Activated naive CD4-positive, alpha-beta T cell treated with Interleukin-2 at 50 U/mL for 16 hours (primary cell): ENCODE data around the gene TBC1D32.
"Not testable (repeated sequence)": the region's sequence is repeated elsewhere in the genome, so short reads cannot be mapped to it uniquely, and the experiment has no call there.

Experiments
- DNase-seq: peaks from one replicate; pipeline ENCODE4 v3.0.0-alpha.2; 2020

The TBC1D32 gene

DNA sequence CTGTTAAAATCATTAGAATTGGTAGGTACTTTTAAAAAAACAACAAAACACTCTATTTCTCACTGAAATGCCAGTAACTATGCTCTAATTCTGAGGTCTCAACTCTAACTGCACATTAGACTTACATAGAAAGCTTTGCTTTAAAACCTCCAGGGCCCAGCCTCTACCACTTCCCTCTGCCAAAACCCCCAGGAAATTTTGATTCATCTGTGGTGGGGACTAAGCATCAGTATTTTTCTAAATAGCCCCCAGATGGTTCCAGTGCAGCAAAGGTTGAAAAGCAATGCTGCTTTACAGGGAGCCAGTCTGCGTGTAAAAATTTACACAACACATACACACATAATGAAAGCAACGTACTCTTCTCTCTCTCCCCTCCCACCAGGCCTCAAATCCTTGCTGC is 3.8 kb downstream of the TBC1D32 start:
- no peak for DNase-seq

GRCh38 chr6:121321282-121321681 is 13.0 kb downstream of the TBC1D32 start:
- DNase-seq: no peak

GRCh38 chr6:121319603-121320002 is 14.7 kb downstream of the TBC1D32 start:
- DNase-seq: no peak

DNA sequence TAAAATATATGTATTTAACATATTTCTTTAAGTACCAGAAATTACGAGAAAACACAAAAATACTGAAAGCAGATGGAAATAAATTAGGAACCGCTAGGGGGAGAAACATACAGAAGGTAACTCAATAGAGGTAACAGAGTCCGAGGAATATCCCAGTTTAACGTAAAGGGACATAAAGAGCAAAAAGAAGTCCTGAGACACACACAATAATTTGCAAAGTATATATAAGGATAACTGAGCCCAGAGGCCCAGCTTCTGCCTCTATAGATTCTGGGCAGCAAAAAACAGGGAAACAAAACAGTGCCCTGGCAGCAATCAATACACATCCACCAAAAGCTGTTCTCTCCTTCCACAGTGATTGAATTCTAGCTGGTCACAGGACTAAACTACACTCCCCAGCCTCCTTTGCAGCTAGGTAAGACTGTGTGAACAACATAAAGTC is 15.1 kb downstream of the TBC1D32 start:
- no peak for DNase-seq

GRCh38 chr6:121314381-121315112 is 19.7 kb downstream of the TBC1D32 start:
- DNase-seq: no peak

GRCh38 chr6:121311814-121312213 is 22.5 kb downstream of the TBC1D32 start:
- DNase-seq: not testable (repeated sequence)

DNA sequence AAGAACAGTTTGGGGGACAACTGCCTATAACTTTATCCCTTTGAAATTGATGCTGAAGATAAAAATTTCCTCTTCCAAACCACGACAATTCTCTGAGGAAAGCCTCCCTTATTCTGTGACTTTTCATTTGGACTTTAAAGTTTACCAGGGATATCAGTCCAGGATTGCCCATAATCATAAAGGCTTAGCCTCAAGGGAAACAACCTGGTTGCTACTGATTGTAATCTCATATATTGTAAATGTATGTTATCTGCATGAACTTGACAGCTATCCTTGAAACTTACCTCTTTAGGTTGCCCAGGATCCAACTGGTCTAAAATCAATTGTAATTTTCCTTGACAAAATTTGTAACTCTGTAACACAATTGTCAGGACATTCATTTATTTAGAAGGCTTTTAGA is 23.8 kb downstream of the TBC1D32 start:
- DNase-seq: no peak

- no peak for DNase-seq
Observed at GRCh38 chr6:121309768-121310469, 24.4 kb downstream of the TBC1D32 start.

DNA sequence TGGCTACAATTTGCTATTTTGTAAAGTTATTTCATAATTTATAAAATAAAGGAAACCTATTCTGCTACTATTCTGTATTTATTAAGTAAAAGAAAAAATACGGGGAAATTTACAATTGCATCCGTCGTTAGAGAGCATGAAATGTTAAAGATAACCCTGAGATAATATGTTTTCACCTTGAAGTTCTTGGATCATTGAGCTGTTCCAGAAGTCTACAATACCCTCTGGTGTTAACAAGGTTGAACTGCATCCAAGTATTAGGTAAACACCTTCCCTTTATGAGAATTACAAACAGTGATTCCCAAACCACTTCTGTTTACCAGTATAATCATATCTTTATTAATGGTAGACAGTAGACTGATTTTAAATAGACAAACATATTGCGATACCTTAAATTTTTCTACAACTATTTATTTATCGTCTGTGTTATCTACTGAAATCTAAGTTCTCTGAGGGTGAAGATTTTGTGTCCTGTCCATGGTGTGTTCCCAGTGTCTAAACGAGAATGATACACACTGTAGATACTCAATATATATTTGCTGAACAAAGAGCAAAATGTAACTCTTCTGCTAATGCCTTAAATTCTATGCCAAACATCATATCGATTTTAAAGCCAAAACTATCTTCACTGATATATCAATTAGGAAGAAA is 28.2 kb downstream of the TBC1D32 start:
- DNase-seq: no peak

- DNase-seq: no peak
Observed at GRCh38 chr6:121302882-121303281, 31.4 kb downstream of the TBC1D32 start.

DNA sequence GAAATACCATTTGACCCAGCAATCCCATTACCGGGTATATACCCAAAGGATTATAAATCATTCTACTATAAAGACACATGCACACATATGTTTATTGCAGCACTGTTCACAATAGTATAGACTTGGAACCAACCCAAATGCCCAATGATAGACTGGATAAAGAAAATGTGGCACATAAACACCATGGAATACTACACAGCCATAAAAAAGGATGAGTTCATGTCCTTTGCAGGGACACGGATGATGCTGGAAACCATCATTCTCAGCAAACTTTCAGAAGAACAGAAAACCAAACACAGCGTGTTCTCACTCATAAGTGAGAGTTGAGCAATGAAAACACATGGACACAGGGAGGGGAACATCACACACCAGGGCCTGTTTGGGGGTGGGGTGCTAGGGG is 33.1 kb downstream of the TBC1D32 start:
- not testable (repeated sequence) for DNase-seq

- DNase-seq: no peak
Observed at GRCh38 chr6:121297694-121298093, 36.6 kb downstream of the TBC1D32 start.

GRCh38 chr6:121285041-121285440 is 49.2 kb downstream of the TBC1D32 start:
- DNase-seq: no peak

GRCh38 chr6:121274666-121275295 is 59.5 kb downstream of the TBC1D32 start:
- no peak for DNase-seq

DNA sequence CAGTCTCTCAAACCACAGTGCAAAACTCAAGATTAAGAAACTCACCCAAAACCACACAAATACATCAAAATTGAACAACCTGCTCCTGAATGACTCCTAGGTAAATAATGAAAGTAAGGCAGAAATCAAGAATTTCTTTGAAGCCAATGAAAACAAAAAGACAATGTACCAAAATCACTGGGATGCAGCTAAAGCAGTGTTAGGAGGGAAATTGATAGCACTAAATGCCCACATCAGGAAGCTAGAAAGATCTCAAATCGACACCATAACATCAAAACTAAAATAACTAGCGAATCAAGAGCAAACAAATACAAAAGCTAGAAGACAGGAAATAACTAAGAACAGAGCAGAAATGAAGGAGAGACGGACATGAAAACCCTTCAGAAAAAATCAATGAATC is 70.5 kb downstream of the TBC1D32 start:
- no peak for DNase-seq

GRCh38 chr6:121260651-121261102 is 73.6 kb downstream of the TBC1D32 start:
- DNase-seq: no peak

GRCh38 chr6:121247386-121247785 is 86.9 kb downstream of the TBC1D32 start:
- no peak for DNase-seq

GRCh38 chr6:121242386-121242785 is 91.9 kb downstream of the TBC1D32 start:
- no peak for DNase-seq

- DNase-seq: no peak
Observed at GRCh38 chr6:121237859-121238258, 96.4 kb downstream of the TBC1D32 start.

DNA sequence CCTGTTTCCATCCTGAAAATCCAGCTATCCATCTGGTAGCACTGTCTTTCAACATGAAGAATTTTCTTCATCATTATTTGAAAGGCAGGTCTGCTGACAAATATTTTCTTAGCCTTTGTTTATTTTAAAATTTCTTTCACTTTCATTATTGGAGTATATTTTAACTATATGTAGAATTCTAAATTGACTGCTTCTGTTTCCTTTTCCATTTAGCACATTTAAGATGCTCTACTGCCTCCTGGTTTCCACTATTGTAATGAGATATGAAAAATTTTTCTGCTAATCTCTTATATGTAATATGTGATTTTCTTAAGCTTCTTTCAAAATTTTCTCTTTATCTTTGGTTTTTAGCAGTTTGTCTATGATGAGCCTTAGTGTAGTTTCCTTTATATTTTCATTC is 97.3 kb downstream of the TBC1D32 start:
- no peak for DNase-seq

- DNase-seq: no peak
Observed at GRCh38 chr6:121235386-121235785, 98.9 kb downstream of the TBC1D32 start.

- no peak for DNase-seq
Observed at GRCh38 chr6:121223930-121224329, 110.3 kb downstream of the TBC1D32 start.

DNA sequence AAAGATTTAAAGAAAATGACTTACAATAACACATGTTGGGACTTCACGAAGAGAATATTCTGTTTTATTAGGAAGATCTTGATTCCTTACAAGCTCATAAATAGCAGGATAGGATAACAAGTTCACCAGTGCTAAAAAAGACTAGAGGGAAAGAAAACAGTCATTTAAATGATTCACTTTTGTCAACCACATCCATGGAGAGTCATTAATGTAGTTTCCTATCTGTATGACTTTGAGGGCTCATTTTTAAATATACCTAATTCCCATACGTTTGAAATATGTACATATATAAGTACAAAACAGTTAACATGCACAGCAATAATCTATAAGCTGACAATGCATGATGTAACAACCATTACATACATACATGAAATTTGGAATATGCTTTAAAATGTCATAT is 111.1 kb downstream of the TBC1D32 start:
- DNase-seq: no peak
